ENCODE measurements around the gene PNRC1. TPM values are rescaled to one million over a fixed set of nuclear protein-coding genes. Genes with fewer than 3 reads are reported as not detected.

The PNRC1 gene
- polyA plus RNA-seq, 2 of the 4 experiments (the other 2 are of a cell fraction), result 27.2 to 37.8 TPM

GRCh38 chr6:89069536-89070163 is 10.9 kb upstream of the PNRC1 start:
- Histone ChIP-seq H3K4me1 (peaks cover 18% of the 10 kb centered on the region), H3K27ac (no peak overlapping the region), H3K9me3 (no peaks in the 10 kb centered on the region), H3K4me2 (no peak overlapping the region), H3K4me3 (no peak overlapping the region)
- DNase-seq (ENCODE audit: low read depth in 1 of 2, low spot score in 1 of 2) (no peak), FAIRE-seq (no peak), ATAC-seq (no peak)
- 81% methylated on average over 10 of the region's 10 CpGs for WGBS (ENCODE audit: missing lambda C conversion rate)
- no peak for TF ChIP-seq FOXS1 (CRISPR knock-in tag; IDR thresholded peaks at IDR 0.05)
- no peak for TF ChIP-seq E2F6 (IDR thresholded peaks at IDR 0.05; ENCODE audit: borderline replicate concordance, low read depth)
- TF ChIP-seq MAX (IDR thresholded peaks at IDR 0.05), result no peak
- no peak for TF ChIP-seq PBX3 (IDR thresholded peaks at IDR 0.05)
- TF ChIP-seq, protein P1, sequence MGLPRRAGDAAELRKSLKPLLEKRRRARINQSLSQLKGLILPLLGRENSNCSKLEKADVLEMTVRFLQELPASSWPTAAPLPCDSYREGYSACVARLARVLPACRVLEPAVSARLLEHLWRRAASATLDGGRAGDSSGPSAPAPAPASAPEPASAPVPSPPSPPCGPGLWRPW (IDR thresholded peaks at IDR 0.05), result no peak
- no peak for TF ChIP-seq TP53 (CRISPR knock-in tag; IDR thresholded peaks at IDR 0.05)
- TF ChIP-seq, protein P2, sequence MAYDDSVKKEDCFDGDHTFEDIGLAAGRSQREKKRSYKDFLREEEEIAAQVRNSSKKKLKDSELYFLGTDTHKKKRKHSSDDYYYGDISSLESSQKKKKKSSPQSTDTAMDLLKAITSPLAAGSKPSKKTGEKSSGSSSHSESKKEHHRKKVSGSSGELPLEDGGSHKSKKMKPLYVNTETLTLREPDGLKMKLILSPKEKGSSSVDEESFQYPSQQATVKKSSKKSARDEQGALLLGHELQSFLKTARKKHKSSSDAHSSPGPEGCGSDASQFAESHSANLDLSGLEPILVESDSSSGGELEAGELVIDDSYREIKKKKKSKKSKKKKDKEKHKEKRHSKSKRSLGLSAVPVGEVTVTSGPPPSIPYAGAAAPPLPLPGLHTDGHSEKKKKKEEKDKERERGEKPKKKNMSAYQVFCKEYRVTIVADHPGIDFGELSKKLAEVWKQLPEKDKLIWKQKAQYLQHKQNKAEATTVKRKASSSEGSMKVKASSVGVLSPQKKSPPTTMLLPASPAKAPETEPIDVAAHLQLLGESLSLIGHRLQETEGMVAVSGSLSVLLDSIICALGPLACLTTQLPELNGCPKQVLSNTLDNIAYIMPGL (CRISPR knock-in tag; IDR thresholded peaks at IDR 0.05; ENCODE audit: borderline replicate concordance), result no peak
- TF ChIP-seq EHMT2 (IDR thresholded peaks at IDR 0.05; ENCODE audit: low read depth), result no peak
- TF ChIP-seq ESRRA (IDR thresholded peaks at IDR 0.05; ENCODE audit: borderline replicate concordance, low read length), result no peak
- no peak for TF ChIP-seq MAZ (IDR thresholded peaks at IDR 0.05; ENCODE audit: borderline replicate concordance, low read depth, low read length)
- CTCF ChIA-PET, result interaction anchor here (1.1 to 2.0 kb wide), 3 partner anchors 9 to 87 kb away, joined by 3 to 9 read pairs (median 3); no protein-coding TSS in a partner anchor
- POLR2A ChIA-PET, result no interaction called here

GRCh38 chr6:89071036-89071435 is 9.5 kb upstream of the PNRC1 start:
- FAIRE-seq (no peak), DNase-seq (ENCODE audit: low read depth in 1 of 2, low spot score in 1 of 2) (no peak), ATAC-seq (no peak)
- POLR2A ChIA-PET, result interaction anchor here (2.5 kb wide), 1 partner anchor 9 kb away, joined by 8 read pairs; the partner anchor contains the start of gene PNRC1
- Histone ChIP-seq H3K27ac (no peak overlapping the region), H3K4me2 (no peak overlapping the region), H3K4me3 (no peak overlapping the region), H3K9me3 (no peaks in the 10 kb centered on the region), H3K4me1 (peaks cover 18% of the 10 kb centered on the region)
- TF ChIP-seq RCOR1 (IDR thresholded peaks at IDR 0.05; ENCODE audit: low read depth, low read length), result no peak
- TF ChIP-seq MAFK (IDR thresholded peaks at IDR 0.05; ENCODE audit: partially characterized antibody), result no peak
- no peak for TF ChIP-seq TP53 (CRISPR knock-in tag; IDR thresholded peaks at IDR 0.05)
- TF ChIP-seq POLR2AphosphoS2 (conservative IDR thresholded peaks at IDR 0.05; ENCODE audit: low read length), result no peak
- no peak for TF ChIP-seq CHD4 (IDR thresholded peaks at IDR 0.05; ENCODE audit: borderline replicate concordance)
- no peak for TF ChIP-seq POLR2A (IDR thresholded peaks at IDR 0.05; ENCODE audit: low read length)
- TF ChIP-seq RNF2 (IDR thresholded peaks at IDR 0.05; ENCODE audit: borderline replicate concordance, low read depth), result no peak
- no peak for TF ChIP-seq EHF (CRISPR knock-in tag; IDR thresholded peaks at IDR 0.05)
- TF ChIP-seq JUNB (IDR thresholded peaks at IDR 0.05), result no peak
- TF ChIP-seq, protein P3, sequence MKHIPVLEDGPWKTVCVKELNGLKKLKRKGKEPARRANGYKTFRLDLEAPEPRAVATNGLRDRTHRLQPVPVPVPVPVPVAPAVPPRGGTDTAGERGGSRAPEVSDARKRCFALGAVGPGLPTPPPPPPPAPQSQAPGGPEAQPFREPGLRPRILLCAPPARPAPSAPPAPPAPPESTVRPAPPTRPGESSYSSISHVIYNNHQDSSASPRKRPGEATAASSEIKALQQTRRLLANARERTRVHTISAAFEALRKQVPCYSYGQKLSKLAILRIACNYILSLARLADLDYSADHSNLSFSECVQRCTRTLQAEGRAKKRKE (CRISPR knock-in tag; IDR thresholded peaks at IDR 0.05; ENCODE audit: low read depth), result no peak
- no peak for TF ChIP-seq JUN (IDR thresholded peaks at IDR 0.05)
- no peak for TF ChIP-seq CEBPB (IDR thresholded peaks at IDR 0.05)
- TF ChIP-seq E2F6 (IDR thresholded peaks at IDR 0.05; ENCODE audit: borderline replicate concordance, low read depth), result no peak
- no peak for TF ChIP-seq ZSCAN20 (CRISPR knock-in tag; IDR thresholded peaks at IDR 0.05)
- TF ChIP-seq ZFP36 (IDR thresholded peaks at IDR 0.05; ENCODE audit: borderline replicate concordance, partially characterized antibody), result no peak
- CTCF ChIA-PET, result interaction anchor here (1.3 to 1.5 kb wide), 2 partner anchors 9 to 89 kb away, joined by 3 read pairs; no protein-coding TSS in a partner anchor
